Measurements from ENCODE around the gene PCIF1. TPM values are rescaled to one million over a fixed set of nuclear protein-coding genes. Genes with fewer than 3 reads are reported as not detected.

The PCIF1 gene
- total and polyA plus RNA-seq, 9 of the 15 experiments (the other 6 are each of a cell fraction or from before 2014, with no cell fraction given): 5.8 to 29.4 (median 11.3) TPM

GRCh38 chr20:45983279-45983743 lies 48.8 kb downstream of the PCIF1 start (continued):
- peak; percentile 68 for TF ChIP-seq EP300 (IDR thresholded peaks at IDR 0.05; ENCODE audit: low read length)
- no peak for TF ChIP-seq ZNF644 (tag; IDR thresholded peaks at IDR 0.05; ENCODE audit: low read depth)
- no peak for TF ChIP-seq ZNF780A (CRISPR knock-in tag; IDR thresholded peaks at IDR 0.05)
- peak; percentile 74 for TF ChIP-seq BRD9 (IDR thresholded peaks at IDR 0.05; ENCODE audit: low read depth, partially characterized antibody)
- no peak for TF ChIP-seq TAF1 (IDR thresholded peaks at IDR 0.05; ENCODE audit: control insufficient read depth, extremely low read depth, insufficient read depth, low read length, severe bottlenecking)
- no peak for TF ChIP-seq SP2 (IDR thresholded peaks at IDR 0.05; ENCODE audit: extremely low read depth, low read depth, low read length, poor library complexity, severe bottlenecking)
- peak; percentile 83 for TF ChIP-seq DPF2 (IDR thresholded peaks at IDR 0.05)
- peak; percentile 81 for TF ChIP-seq RAD51 (IDR thresholded peaks at IDR 0.05; ENCODE audit: borderline replicate concordance, low read depth)
- no peak for TF ChIP-seq TSC22D4 (tag; IDR thresholded peaks at IDR 0.05)
- TF ChIP-seq SRF (CRISPR knock-in tag; IDR thresholded peaks at IDR 0.05): peak in 1 of 2 experiments; percentile 18; a peak in 1 of 4 replicates
- no peak for TF ChIP-seq NCOA6 (IDR thresholded peaks at IDR 0.05)
- peak; percentile 68; the same call in 1 of the 2 replicates for TF ChIP-seq NFRKB (IDR thresholded peaks at IDR 0.05; ENCODE audit: low read depth)
- TF ChIP-seq U2AF1 (optimal IDR thresholded peaks at IDR 0.05; ENCODE audit: low read depth, low read length): no peak
- TF ChIP-seq FOXO4 (CRISPR knock-in tag; IDR thresholded peaks at IDR 0.05): no peak
- peak; percentile 85 for TF ChIP-seq SOX6 (IDR thresholded peaks at IDR 0.05)
- peak; percentile 89 for TF ChIP-seq HDAC2 (IDR thresholded peaks at IDR 0.05)
- 0 out of 2 replicates have a peak, but pooled peaks have one; percentile 23 for TF ChIP-seq JUN (IDR thresholded peaks at IDR 0.05; ENCODE audit: borderline replicate concordance, low read depth, low read length)
- no peak for TF ChIP-seq JUN (CRISPR knock-in tag; IDR thresholded peaks at IDR 0.05; ENCODE audit: borderline replicate concordance)
- no peak for TF ChIP-seq ZNF740 (CRISPR knock-in tag; IDR thresholded peaks at IDR 0.05)
- no peak for TF ChIP-seq ZNF740 (tag; IDR thresholded peaks at IDR 0.05)
- no peak for TF ChIP-seq CCNT2 (IDR thresholded peaks at IDR 0.05; ENCODE audit: borderline replicate concordance, extremely low read depth, insufficient read length, low read depth, low read length)
- no peak for TF ChIP-seq HES1 (IDR thresholded peaks at IDR 0.05; ENCODE audit: low read depth)
- TF ChIP-seq KAT8 (IDR thresholded peaks at IDR 0.05; ENCODE audit: low read depth): no peak
- TF ChIP-seq ID3 (CRISPR knock-in tag; IDR thresholded peaks at IDR 0.05): no peak
- peak; percentile 98 for TF ChIP-seq ID3 (tag; IDR thresholded peaks at IDR 0.05)
- TF ChIP-seq ZC3H8 (IDR thresholded peaks at IDR 0.05): no peak
- peak; percentile 53 for TF ChIP-seq DACH1 (IDR thresholded peaks at IDR 0.05; ENCODE audit: partially characterized antibody)
- no peak for TF ChIP-seq ZNF311 (CRISPR knock-in tag; IDR thresholded peaks at IDR 0.05)
- peak; percentile 87; the same call in 1 of the 2 replicates for TF ChIP-seq SMARCA5 (IDR thresholded peaks at IDR 0.05)

Measured in K562 (cell line).